B cell (primary cell): ENCODE data around the gene KIAA0753. TPM values are rescaled to one million over a fixed set of nuclear protein-coding genes. Genes with fewer than 3 reads are reported as not detected.

Source experiments
- ATAC-seq: fragments of 200-7000 bp; cut with Tn5 transposase; one replicate; pipeline ENCODE4 v1.10.0; 2021; ENCODE audit warnings: low read depth, mild to moderate bottlenecking, moderate number of reproducible peaks, moderate library complexity
- CTCF ChIA-PET: fragments of 350-600 bp; sonication (Branson Sonifier 250); formaldehyde crosslinking; loops from one replicate; lab custom pipeline; 2021; ENCODE audit warnings: antibody characterized with exemption, inconsistent platforms; lab: Charles Lee
- POLR2A ChIA-PET: fragments of 350-600 bp; sonication (Branson Sonifier 250); formaldehyde crosslinking; loops from one replicate; lab custom pipeline; 2021; ENCODE audit warnings: antibody characterized with exemption; lab: Charles Lee
- DNase-seq: peaks from one replicate; pipeline ENCODE4 v3.0.0; 2013
- H2AFZ ChIP-seq: 2 replicates; pipeline ENCODE4 v1.6.1; 2012; ENCODE audit warnings: mild to moderate bottlenecking, low read depth, low read length; ENCODE audit not compliant: insufficient read depth, poor library complexity, severe bottlenecking
- H3K27ac ChIP-seq, 2 donors: 1 replicate in 1 of 2; 2 replicates in 1 of 2; pipeline ENCODE4 v1.5.1; 2012 to 2013; ENCODE audit warnings: low read length in 2 of 2, mild to moderate bottlenecking in 2 of 2, moderate library complexity in 1 of 2
- H3K27me3 ChIP-seq, 4 experiments: fragments of 200-600 bp in 1 of 4; sonication (generic) in 1 of 4; replicated peaks in 1 of 4; 1 replicate in 2 of 4; 2 replicates in 2 of 4; pipeline versions ENCODE4 v1.6.1 to v1.7.0; 2013 to 2016; ENCODE audit warnings: low read length in 3 of 4, mild to moderate bottlenecking in 2 of 4, mixed read lengths in 1 of 4, moderate library complexity in 1 of 4; ENCODE audit not compliant: insufficient read depth in 4 of 4, control insufficient read depth in 3 of 4; ENCODE audit errors: control extremely low read depth in 1 of 4
- H3K36me3 ChIP-seq, 2 experiments: replicated peaks in 1 of 2; 1 replicate in 1 of 2; 2 replicates in 1 of 2; pipeline versions ENCODE4 v1.6.1 to v1.7.1; 2013; ENCODE audit warnings: low read length in 1 of 2; ENCODE audit not compliant: insufficient read depth in 2 of 2, control insufficient read depth in 1 of 2; ENCODE audit errors: control extremely low read depth in 1 of 2, extremely low read depth in 1 of 2
- H3K4me1 ChIP-seq, 2 donors: fragments of 200-600 bp in 1 of 2; sonication (generic) in 1 of 2; 1 replicate in 1 of 2; 2 replicates in 1 of 2; pipeline versions ENCODE4 v1.5.1 to v1.6.1; 2013 to 2017; ENCODE audit warnings: low read length in 2 of 2; ENCODE audit not compliant: control insufficient read depth in 2 of 2, insufficient read depth in 2 of 2
- H3K4me2 ChIP-seq: replicated peaks from 2 replicates; pipeline ENCODE3; 2012; ENCODE audit warnings: mild to moderate bottlenecking, low read depth, low read length; ENCODE audit not compliant: poor library complexity, severe bottlenecking
- H3K4me3 ChIP-seq, 5 experiments: fragments of 200-600 bp in 1 of 5; sonication (generic) in 1 of 5; 1 replicate in 3 of 5; 2 replicates in 2 of 5; pipeline versions ENCODE4 v1.5.1 to v1.7.0; 2011 to 2016; ENCODE audit warnings: low read length in 4 of 5, mild to moderate bottlenecking in 4 of 5, low read depth in 2 of 5, control low read depth in 1 of 5, moderate library complexity in 1 of 5; ENCODE audit not compliant: insufficient read depth in 1 of 5; ENCODE audit errors: control extremely low read depth in 1 of 5, extremely low read depth in 1 of 5
- H3K79me2 ChIP-seq: fragments of 200-600 bp; sonication (generic); one replicate; pipeline ENCODE4 v1.6.0; 2016; ENCODE audit warnings: low read length; ENCODE audit not compliant: control insufficient read depth, insufficient read depth
- H3K9ac ChIP-seq: fragments of 200-600 bp; sonication (generic); 2 replicates; pipeline ENCODE4 v1.6.1; 2017; ENCODE audit warnings: mild to moderate bottlenecking, low read length, moderate library complexity
- H3K9me3 ChIP-seq, 3 donors: one replicate each; pipeline versions ENCODE4 v1.6.1 to v1.7.1; 2013; ENCODE audit warnings: low read length in 2 of 3; ENCODE audit not compliant: control insufficient read depth in 2 of 3, insufficient read depth in 1 of 3; ENCODE audit errors: control extremely low read depth in 1 of 3
- H4K20me1 ChIP-seq: 2 replicates; pipeline ENCODE4 v1.6.0; 2012; ENCODE audit warnings: mild to moderate bottlenecking, low read length; ENCODE audit not compliant: insufficient read depth, control insufficient read depth, poor library complexity, severe bottlenecking
- H3K27ac Mint-ChIP-seq: one replicate; pipeline ENCODE4 v1.8.0; 2021; ENCODE audit warnings: mixed read lengths
- H3K27me3 Mint-ChIP-seq: one replicate; pipeline ENCODE4 v1.8.0; 2021; ENCODE audit warnings: mixed read lengths
- H3K4me1 Mint-ChIP-seq: one replicate; pipeline ENCODE4 v1.8.0; 2021; ENCODE audit warnings: mixed read lengths
- H3K4me3 Mint-ChIP-seq: one replicate; pipeline ENCODE4 v1.8.0; 2021; ENCODE audit warnings: mixed read lengths
- H3K9me3 Mint-ChIP-seq: one replicate; pipeline ENCODE4 v1.8.0; 2022; ENCODE audit warnings: mixed read lengths; ENCODE audit not compliant: insufficient read depth
- EZH2 ChIP-seq: IDR thresholded peaks from 2 replicates; pipeline ENCODE4 v1.6.1; 2012; ENCODE audit warnings: borderline replicate concordance, low read depth, mild to moderate bottlenecking, moderate library complexity, low read length; ENCODE audit not compliant: insufficient read depth, poor library complexity, severe bottlenecking
- WGBS: methylation state at CpG from one replicate; pipeline ENCODE4 v1.1.5; 2013; ENCODE audit warnings: missing lambda C conversion rate; ENCODE audit not compliant: insufficient coverage; 5-methylcytosine and 5-hydroxymethylcytosine counted together
- intact Hi-C: fragments of 100-400 bp; cut with micrococcal nuclease; formaldehyde crosslinking; loops from one replicate; pipeline ENCODE4 v1.10.0; 2022
- polyA plus RNA-seq: library from polyadenylated mRNA; depleted of rRNA; stranded (reverse); fragments of >200 nt; gene quantifications from 2 replicates; pipeline ENCODE4 v1.2.3, GENCODE V29; 2012
- total RNA-seq, 2 donors: library from RNA; stranded (reverse); fragments of 120-200 nt in 1 of 2; gene quantifications; 1 replicate in 1 of 2; 2 replicates in 1 of 2; pipeline versions ENCODE4 v1.2.3 to v1.2.4, GENCODE V29; 2013 to 2022
- TF ChIP-seq, protein P1 (sequence below): fragments of 200-600 bp; IDR thresholded peaks from one replicate; pipeline ENCODE4 v1.8.0; 2022; ENCODE audit warnings: antibody characterized with exemption, mild to moderate bottlenecking

The KIAA0753 gene
- total and polyA plus RNA-seq, 2 donors (not counting 1 experiment from before 2014, with no cell fraction given), result 6.3 to 29.1 TPM

DNA sequence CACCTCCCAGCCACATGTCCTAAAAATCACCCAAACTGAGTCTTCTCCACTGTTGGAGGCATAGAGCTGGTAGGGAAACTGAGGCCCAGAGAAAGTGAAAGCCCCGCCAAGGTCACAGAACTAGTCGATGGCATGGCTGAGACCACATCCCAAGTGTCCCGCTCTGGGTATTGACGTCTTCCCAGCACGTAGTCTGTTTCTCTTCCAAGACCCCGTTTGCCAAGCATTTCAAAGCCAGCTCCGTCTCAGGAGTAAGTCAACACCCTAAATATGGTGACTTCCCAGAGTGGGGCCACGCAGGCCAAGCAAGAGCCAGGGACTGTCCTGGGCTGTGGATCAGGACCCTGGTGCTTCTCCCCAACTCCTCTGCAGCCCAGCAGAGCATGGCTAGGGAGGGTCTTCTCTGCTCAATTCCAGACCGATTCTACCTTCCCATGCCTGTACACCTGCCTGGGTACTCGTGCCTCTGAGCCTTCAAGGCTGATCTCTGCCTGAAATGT lies 103.9 kb downstream of the KIAA0753 start:
- H3K79me2 ChIP-seq, result no peaks in the 10 kb centered on the region
- WGBS, result 95% methylated on average over 10 of the region's 10 CpGs
- H3K27ac Mint-ChIP-seq, result no peak overlapping the region
- no peak overlapping the region for H2AFZ ChIP-seq
- H3K4me3 Mint-ChIP-seq, result no peak overlapping the region
- H3K27me3 ChIP-seq, result peaks cover 0 to 5% (median 0%) of the 10 kb centered on the region in 4 experiments
- ChIA-PET POLR2A (no interaction called here), CTCF (no interaction called here)
- H3K4me3 ChIP-seq, result no peak overlapping the region
- H3K4me1 ChIP-seq, result no peaks in the 10 kb centered on the region
- intact Hi-C loops, result no loop called here
- no peaks in the 10 kb centered on the region for H3K9me3 Mint-ChIP-seq
- H3K9me3 ChIP-seq, result peaks cover 0 to 11% (median 0%) of the 10 kb centered on the region in 3 donors
- no peak for ATAC-seq
- H3K27ac ChIP-seq, result no peak overlapping the region
- no peaks in the 10 kb centered on the region for H3K4me1 Mint-ChIP-seq
- no peak overlapping the region for H3K9ac ChIP-seq
- DNase-seq, result no peak
- H3K36me3 ChIP-seq, result no peaks in the 10 kb centered on the region
- H3K27me3 Mint-ChIP-seq, result peaks cover 18% of the 10 kb centered on the region
- no peaks in the 10 kb centered on the region for H4K20me1 ChIP-seq
- TF ChIP-seq, protein P1, sequence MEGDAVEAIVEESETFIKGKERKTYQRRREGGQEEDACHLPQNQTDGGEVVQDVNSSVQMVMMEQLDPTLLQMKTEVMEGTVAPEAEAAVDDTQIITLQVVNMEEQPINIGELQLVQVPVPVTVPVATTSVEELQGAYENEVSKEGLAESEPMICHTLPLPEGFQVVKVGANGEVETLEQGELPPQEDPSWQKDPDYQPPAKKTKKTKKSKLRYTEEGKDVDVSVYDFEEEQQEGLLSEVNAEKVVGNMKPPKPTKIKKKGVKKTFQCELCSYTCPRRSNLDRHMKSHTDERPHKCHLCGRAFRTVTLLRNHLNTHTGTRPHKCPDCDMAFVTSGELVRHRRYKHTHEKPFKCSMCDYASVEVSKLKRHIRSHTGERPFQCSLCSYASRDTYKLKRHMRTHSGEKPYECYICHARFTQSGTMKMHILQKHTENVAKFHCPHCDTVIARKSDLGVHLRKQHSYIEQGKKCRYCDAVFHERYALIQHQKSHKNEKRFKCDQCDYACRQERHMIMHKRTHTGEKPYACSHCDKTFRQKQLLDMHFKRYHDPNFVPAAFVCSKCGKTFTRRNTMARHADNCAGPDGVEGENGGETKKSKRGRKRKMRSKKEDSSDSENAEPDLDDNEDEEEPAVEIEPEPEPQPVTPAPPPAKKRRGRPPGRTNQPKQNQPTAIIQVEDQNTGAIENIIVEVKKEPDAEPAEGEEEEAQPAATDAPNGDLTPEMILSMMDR, result no peak
- TF ChIP-seq EZH2, result no peak
- no peak overlapping the region for H3K4me2 ChIP-seq

DNA sequence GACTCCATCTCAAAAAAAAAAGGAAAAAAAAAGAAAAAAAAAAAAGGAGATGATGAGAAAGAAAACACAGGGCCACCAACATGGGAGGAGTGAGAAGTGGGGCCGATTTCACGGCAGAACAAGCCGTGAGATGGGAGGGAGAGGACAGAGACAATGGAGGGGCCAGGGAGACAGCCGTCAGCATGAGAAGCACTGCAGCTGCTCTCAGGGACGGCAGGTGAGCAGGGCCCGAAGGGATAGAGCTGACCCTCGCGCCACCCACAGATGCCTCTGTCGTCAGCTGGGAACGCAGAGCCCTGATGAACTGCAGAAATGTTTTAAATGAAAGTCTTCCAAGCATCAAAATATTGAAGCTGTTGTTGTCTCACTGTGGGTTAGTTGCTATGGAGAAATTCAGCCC lies 104.5 kb downstream of the KIAA0753 start:
- H3K36me3 ChIP-seq, result no peaks in the 10 kb centered on the region
- H3K4me2 ChIP-seq, result no peak overlapping the region
- intact Hi-C loops, result no loop called here
- no peak overlapping the region for H3K27ac ChIP-seq
- H3K4me3 Mint-ChIP-seq, result no peak overlapping the region
- no peak overlapping the region for H2AFZ ChIP-seq
- 97% methylated on average over 9 of the region's 10 CpGs for WGBS
- CTCF ChIA-PET, result no interaction called here
- H3K27me3 Mint-ChIP-seq, result peaks cover 15% of the 10 kb centered on the region
- no peak overlapping the region for H3K9ac ChIP-seq
- no peak overlapping the region for H3K27ac Mint-ChIP-seq
- POLR2A ChIA-PET, result no interaction called here
- ATAC-seq, result no peak
- DNase-seq, result no peak
- H3K9me3 Mint-ChIP-seq, result no peaks in the 10 kb centered on the region
- no peak overlapping the region for H3K4me3 ChIP-seq
- no peaks in the 10 kb centered on the region for H3K4me1 Mint-ChIP-seq
- no peaks in the 10 kb centered on the region for H4K20me1 ChIP-seq
- peaks cover 0 to 5% (median 0%) of the 10 kb centered on the region in 4 experiments for H3K27me3 ChIP-seq
- H3K9me3 ChIP-seq, result peaks cover 0 to 11% (median 0%) of the 10 kb centered on the region in 3 donors
- no peak for TF ChIP-seq EZH2
- TF ChIP-seq, protein P1, result no peak
- H3K4me1 ChIP-seq, result no peaks in the 10 kb centered on the region
- H3K79me2 ChIP-seq, result no peaks in the 10 kb centered on the region
